C4-2B (cell line): ENCODE results near the gene RBBP8NL.

Source experiments
- H3K27ac ChIP-seq: fragments of 450-650 bp; 2 replicates; pipeline ENCODE4 v1.5.1; 2017
- ZFX ChIP-seq: fragments of 450-650 bp; IDR thresholded peaks from 2 replicates; pipeline ENCODE4 v1.6.1; 2017
- TF ChIP-seq, protein P1 (sequence below): fragments of 450-650 bp; conservative IDR thresholded peaks from 2 replicates; pipeline ENCODE4 v1.5.1; 2017; ENCODE audit warnings: mild to moderate bottlenecking

The RBBP8NL gene

DNA sequence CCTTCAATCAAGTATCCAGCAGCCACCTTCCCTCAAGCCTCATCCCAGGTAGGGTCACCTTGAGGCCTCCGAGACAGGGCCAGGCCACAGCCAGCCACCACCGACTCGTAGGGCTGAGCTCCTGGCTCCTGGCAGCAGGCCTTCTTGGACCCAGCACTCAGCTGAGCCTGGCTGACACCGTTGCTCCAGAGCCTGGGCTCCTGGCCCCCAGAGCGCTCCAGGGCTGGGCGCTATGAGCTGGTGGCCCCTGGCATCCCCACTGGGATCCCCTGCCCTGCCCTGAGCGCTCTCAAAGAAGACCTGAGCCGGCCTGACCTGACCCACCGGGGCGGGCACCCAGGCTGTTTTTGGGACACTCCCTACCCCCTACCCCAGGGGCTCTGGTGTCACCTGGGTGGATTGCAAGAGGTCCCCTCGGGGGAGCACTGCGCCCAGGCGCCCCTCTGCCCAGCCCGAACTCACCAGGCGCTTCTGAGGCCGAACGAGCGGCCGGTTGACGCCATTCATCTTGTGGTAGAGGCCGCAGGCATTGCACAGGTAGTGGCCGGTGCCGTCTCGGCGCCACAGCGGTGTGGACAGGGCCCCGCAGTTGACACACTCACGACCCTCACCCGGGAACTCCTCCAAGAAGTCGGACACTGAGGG lies 45.7 kb upstream of the RBBP8NL start:
- TF ChIP-seq, protein P1, sequence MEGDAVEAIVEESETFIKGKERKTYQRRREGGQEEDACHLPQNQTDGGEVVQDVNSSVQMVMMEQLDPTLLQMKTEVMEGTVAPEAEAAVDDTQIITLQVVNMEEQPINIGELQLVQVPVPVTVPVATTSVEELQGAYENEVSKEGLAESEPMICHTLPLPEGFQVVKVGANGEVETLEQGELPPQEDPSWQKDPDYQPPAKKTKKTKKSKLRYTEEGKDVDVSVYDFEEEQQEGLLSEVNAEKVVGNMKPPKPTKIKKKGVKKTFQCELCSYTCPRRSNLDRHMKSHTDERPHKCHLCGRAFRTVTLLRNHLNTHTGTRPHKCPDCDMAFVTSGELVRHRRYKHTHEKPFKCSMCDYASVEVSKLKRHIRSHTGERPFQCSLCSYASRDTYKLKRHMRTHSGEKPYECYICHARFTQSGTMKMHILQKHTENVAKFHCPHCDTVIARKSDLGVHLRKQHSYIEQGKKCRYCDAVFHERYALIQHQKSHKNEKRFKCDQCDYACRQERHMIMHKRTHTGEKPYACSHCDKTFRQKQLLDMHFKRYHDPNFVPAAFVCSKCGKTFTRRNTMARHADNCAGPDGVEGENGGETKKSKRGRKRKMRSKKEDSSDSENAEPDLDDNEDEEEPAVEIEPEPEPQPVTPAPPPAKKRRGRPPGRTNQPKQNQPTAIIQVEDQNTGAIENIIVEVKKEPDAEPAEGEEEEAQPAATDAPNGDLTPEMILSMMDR: no peak
- no peak overlapping the region for H3K27ac ChIP-seq

DNA sequence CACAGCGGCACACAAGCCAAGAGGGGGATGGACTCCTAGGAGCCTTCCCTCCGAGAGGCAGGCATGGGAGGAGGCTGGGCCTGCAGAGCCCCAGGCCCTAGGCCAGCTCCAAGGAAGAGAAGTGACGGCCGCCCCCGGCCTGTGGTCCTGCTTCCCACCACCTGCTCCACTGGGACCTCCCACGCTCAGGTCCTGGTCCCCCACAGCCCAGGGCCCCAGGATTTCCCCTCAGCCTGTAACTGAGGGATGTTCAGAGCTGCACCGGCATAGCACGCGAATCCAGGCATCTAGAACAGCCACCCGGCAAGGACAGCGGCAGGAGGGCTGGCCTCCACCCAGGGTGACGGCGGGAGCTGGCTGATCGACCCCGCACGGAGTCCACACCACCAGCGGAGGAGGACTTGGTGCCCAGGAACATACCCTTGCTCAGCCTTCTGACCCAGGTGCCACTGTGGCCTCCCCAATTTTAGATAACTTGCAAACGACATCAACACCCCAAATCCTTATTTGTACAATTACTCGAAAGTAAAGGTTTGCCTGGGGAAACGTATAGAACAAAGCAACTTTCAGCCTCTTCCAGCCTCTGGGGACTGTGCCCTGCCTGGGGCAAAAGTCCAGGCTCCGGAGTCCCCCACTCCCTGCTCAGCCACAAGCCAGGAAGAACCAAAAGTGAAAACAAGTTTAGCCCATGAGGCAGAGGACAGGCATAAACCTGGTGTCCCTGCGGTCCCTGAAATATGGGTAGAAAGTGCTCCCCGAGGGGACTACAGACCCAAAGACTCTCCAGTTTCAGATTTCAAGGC lies 45.0 kb upstream of the RBBP8NL start:
- TF ChIP-seq ZFX: no peak
- TF ChIP-seq, protein P1: no peak
- H3K27ac ChIP-seq: no peak overlapping the region

DNA sequence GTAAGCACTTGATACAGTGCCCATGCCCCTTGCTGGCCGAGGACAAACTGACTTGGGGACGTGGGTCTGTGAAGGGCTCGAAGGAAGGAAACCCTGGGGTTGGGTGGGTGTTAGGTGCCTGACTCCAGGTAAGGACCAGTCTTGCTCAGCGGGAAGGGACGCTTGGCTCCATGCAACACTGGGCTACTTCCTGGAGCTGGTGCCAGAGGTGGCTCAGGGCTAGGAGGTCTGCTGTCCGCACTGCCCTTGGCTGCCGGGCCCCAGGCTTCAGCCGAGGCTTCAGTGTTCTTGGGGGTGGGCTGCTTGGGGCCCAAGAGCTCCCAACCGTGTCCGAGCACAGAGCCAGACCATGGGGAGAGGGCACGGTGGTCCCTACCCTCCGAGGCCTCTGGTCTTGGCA lies 43.1 kb upstream of the RBBP8NL start:
- no peak overlapping the region for H3K27ac ChIP-seq
- no peak for TF ChIP-seq ZFX
- TF ChIP-seq, protein P1: no peak

DNA sequence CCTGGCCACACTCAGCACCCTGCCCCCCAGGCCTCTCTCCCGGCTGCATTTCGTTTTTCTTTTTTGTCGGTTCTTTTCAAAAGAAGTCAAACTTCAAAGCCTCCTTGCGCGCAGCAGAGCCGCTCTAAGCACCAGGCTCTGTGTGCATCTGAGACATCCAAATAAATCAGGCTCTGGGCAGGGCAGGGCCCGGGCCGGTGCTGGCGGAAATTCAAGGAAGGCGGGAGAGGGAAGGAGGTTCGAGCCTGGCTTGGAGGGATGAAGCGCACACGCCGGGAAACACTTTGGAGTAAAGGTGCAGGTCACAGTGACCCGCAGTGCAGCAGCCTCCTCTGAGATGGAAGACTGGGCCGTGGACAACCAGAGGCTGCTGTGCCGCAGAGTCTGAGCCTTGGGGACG lies 42.7 kb upstream of the RBBP8NL start:
- no peak overlapping the region for H3K27ac ChIP-seq
- no peak for TF ChIP-seq ZFX
- TF ChIP-seq, protein P1: no peak

DNA sequence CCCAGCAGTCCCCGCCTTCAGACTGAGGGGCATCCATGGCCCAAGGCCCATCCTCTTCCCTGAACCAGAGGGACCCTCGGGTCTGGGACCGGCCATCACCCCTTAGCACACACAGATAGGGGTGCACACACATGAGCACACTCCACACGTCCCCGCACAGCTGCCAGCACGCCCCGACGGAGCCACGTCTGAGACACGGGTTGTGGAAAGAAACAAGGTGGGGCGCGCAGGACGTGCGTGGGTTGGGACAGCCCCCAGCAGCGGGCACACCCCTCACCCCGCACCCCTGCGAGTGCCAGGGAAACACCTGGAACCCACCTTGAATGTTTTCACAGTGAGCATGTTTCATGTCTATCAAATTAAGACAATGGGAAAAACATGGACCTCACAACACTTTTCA lies 42.0 kb upstream of the RBBP8NL start:
- no peak overlapping the region for H3K27ac ChIP-seq
- TF ChIP-seq, protein P1: no peak
- TF ChIP-seq ZFX: no peak

DNA sequence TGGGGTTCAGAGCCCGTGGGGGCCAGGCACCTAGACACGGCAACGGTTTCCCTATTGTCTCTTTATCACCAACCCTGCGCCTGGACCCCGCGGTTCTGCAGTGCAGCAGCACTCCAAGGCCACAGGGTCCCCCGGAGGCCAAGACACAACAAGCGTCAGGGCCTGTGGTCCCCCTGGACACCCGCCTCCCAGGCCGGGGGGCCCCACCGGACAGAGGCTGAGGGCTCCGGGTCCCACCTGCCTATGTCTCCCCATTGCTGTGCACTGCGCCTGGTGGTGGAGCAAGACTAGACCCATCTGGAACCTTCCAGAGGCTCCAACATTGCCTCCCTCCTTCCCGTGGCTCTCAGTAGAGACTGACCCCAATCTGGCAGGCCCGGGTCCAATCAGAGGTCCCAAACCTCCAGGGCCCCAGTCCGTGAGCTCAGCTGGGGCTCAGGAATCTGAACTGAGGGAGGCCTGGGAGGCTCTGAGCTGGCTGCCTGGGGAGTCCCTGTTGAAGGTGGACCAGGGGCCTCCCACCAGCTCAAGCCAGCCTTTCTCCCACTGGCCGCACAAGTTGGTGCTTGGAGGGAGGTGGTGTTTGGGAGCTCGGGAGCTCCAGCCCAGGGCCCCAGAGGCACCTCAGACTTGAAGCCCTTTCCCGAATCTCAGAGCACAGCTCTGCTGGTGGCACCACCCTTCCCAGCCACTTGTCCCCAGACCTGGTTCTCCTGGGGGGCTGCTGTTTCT lies 39.6 kb upstream of the RBBP8NL start:
- TF ChIP-seq ZFX: no peak
- TF ChIP-seq, protein P1: no peak
- H3K27ac ChIP-seq: no peak overlapping the region
